Measurements from ENCODE around the gene MADD.

MADD gene

DNA sequence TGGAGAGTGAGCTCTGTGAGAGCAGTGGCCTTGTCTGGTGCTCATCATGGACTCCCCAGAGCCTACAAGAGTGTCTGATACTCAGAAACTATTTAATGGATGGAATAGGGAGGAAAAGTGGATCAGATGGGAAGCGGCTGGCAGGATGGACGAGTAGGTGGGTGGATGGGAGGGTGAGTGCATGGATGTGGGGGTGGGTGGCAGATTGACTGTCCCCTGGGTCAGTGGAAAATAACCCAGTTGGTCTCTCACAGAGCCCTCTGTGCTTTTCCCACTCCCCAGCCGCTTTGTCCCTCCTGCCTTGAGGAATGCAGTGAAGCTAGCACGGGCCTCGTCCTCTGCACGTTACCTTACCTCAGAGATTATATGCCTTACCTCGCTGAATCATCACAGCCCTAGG lies 102.5 kb downstream of the MADD start:
- no peaks in the 10 kb centered on the region for H3K9me3 Mint-ChIP-seq
- H3K4me3 Mint-ChIP-seq: no peak overlapping the region
- H3K27ac Mint-ChIP-seq: peak overlapping the region; percentile 30
- TF ChIP-seq, protein P1, sequence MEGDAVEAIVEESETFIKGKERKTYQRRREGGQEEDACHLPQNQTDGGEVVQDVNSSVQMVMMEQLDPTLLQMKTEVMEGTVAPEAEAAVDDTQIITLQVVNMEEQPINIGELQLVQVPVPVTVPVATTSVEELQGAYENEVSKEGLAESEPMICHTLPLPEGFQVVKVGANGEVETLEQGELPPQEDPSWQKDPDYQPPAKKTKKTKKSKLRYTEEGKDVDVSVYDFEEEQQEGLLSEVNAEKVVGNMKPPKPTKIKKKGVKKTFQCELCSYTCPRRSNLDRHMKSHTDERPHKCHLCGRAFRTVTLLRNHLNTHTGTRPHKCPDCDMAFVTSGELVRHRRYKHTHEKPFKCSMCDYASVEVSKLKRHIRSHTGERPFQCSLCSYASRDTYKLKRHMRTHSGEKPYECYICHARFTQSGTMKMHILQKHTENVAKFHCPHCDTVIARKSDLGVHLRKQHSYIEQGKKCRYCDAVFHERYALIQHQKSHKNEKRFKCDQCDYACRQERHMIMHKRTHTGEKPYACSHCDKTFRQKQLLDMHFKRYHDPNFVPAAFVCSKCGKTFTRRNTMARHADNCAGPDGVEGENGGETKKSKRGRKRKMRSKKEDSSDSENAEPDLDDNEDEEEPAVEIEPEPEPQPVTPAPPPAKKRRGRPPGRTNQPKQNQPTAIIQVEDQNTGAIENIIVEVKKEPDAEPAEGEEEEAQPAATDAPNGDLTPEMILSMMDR (IDR thresholded peaks at IDR 0.05): no peak
- H3K36me3 Mint-ChIP-seq (ENCODE audit: low read depth): no peaks in the 10 kb centered on the region
- H3K4me1 Mint-ChIP-seq: peaks cover 22% of the 10 kb centered on the region
- DNase-seq: no peak
- peaks cover 17% of the 10 kb centered on the region for H3K27me3 Mint-ChIP-seq (ENCODE audit: low read depth, poor library complexity)

DNA sequence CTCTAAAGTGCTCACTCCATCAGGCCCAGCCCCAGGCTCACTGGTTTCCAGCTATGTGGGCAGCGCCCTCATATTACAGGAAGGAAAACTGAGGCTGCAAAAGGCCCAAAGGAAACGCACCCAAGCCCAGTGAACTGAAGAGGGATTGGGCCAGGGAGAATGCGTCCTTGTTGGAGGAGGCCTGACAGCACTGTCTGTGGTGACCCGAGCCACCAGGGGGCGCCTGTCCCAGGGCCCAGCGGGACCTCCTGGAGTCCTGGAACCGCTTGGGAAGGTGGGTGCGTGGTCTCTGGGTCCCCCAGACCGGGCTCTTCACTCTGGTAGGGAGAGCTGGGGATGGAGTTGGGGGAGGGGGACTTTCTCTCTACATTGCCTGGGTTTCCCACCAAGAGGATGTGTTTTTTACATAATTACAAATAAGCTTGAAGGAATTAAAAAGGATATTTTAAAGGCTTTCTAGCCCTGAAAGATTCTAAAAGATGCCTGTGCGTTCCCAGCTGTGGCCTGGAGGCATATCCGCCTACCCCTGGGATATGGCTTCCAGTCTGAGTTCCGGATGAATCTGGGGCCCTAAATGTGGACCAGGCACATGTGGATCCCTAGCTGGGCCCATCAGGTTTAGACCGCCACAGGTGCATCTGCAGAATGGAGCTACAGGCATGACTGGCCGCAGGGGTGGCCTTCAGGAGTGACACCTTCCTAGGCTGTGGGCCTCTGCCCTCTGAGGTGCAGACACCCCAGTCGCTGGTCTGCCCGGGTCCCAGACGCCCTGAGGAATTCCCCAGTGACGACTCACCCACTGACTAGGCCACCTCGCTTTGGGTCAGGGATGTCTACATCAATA lies 104.2 kb downstream of the MADD start:
- H3K36me3 Mint-ChIP-seq (ENCODE audit: low read depth): no peaks in the 10 kb centered on the region
- H3K4me1 Mint-ChIP-seq: peaks cover 28% of the 10 kb centered on the region
- TF ChIP-seq, protein P1 (IDR thresholded peaks at IDR 0.05): peak; percentile 96
- peaks cover 10% of the 10 kb centered on the region for H3K27me3 Mint-ChIP-seq (ENCODE audit: low read depth, poor library complexity)
- H3K4me3 Mint-ChIP-seq: no peak overlapping the region
- no peaks in the 10 kb centered on the region for H3K9me3 Mint-ChIP-seq
- DNase-seq: peak; percentile 92
- H3K27ac Mint-ChIP-seq: no peak overlapping the region

DNA sequence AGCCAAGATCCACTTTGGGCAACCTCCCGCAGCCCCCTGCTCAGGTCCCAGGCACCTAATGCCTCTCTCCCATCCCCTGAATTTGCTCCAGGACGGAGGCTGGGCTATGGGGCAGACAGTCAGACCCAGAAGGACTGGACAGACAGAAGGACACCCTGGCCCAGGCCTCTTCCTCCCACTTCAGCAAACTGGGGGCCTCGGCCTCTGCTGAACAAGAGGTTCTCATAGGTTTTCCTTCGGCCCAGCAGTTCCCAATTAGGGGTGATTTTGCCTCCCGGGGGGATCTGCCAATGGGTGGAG lies 104.7 kb downstream of the MADD start:
- Mint-ChIP-seq H3K27me3 (ENCODE audit: low read depth, poor library complexity) (peaks cover 4% of the 10 kb centered on the region), H3K27ac (no peak overlapping the region), H3K4me3 (no peak overlapping the region), H3K36me3 (ENCODE audit: low read depth) (no peaks in the 10 kb centered on the region), H3K9me3 (no peaks in the 10 kb centered on the region), H3K4me1 (peaks cover 28% of the 10 kb centered on the region)
- no peak for DNase-seq
- TF ChIP-seq, protein P1 (IDR thresholded peaks at IDR 0.05): no peak

- no peak for DNase-seq
- no peaks in the 10 kb centered on the region for H3K9me3 Mint-ChIP-seq
- no peaks in the 10 kb centered on the region for H3K36me3 Mint-ChIP-seq (ENCODE audit: low read depth)
- TF ChIP-seq, protein P1 (IDR thresholded peaks at IDR 0.05): no peak
- H3K4me3 Mint-ChIP-seq: no peak overlapping the region
- H3K4me1 Mint-ChIP-seq: peaks cover 28% of the 10 kb centered on the region
- H3K27ac Mint-ChIP-seq: no peak overlapping the region
- peaks cover under 1% of the 10 kb centered on the region for H3K27me3 Mint-ChIP-seq (ENCODE audit: low read depth, poor library complexity)
Measured at GRCh38 chr11:47375020-47375419, 105.1 kb downstream of the MADD start.

DNA sequence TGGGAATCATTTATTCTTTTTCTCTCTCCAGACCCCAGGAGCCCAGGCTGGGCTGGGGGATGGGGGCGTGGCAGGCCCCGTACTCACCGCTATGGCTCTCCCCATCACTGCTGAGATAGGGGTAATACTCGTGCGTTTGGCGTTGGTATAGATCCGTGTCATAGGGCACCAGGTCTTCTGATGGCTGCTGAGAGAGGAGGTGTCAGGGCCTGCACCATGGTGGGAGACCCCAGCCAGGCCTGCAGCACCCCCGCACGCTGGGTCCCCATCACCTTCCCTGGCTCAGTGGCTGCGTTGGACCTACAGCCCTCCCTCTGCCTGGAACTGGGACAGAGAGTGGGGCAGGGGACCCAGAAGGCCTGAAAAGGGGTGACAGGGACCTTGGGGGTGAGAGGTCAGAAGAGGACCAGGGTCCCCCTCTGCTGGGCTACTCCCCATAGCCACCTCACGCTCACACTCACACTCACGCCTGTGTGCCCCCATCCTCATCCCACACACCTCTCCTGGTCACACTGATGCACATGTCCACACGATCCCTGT lies 105.7 kb downstream of the MADD start:
- no peak for DNase-seq
- TF ChIP-seq, protein P1 (IDR thresholded peaks at IDR 0.05): no peak
- peak overlapping the region; percentile 23 for H3K27ac Mint-ChIP-seq
- peaks cover 28% of the 10 kb centered on the region for H3K4me1 Mint-ChIP-seq
- no peaks in the 10 kb centered on the region for H3K36me3 Mint-ChIP-seq (ENCODE audit: low read depth)
- no peaks in the 10 kb centered on the region for H3K9me3 Mint-ChIP-seq
- H3K27me3 Mint-ChIP-seq (ENCODE audit: low read depth, poor library complexity): no peaks in the 10 kb centered on the region
- H3K4me3 Mint-ChIP-seq: no peak overlapping the region

DNA sequence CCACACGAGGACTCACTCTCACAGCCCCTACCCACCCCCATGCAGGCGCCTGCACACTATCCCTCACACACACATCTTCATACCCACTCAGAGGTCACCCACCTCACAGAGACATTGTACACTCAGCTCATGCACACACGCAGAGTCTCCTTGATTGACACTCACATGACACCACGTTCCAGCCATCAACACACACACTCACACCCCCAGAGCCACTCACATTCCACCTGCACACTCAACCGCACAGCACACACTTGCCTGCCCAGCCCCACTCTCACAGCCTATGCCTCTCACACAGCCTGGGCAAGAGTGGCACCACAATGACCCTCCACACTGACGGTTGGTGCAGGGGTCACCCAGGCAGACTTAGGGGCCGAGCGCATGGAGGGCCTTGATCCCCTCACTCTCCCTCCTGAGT lies 106.2 kb downstream of the MADD start:
- H3K36me3 Mint-ChIP-seq (ENCODE audit: low read depth): no peaks in the 10 kb centered on the region
- TF ChIP-seq, protein P1 (IDR thresholded peaks at IDR 0.05): no peak
- DNase-seq: no peak
- H3K9me3 Mint-ChIP-seq: no peaks in the 10 kb centered on the region
- H3K4me1 Mint-ChIP-seq: peaks cover 28% of the 10 kb centered on the region
- peak overlapping the region; percentile 23 for H3K27ac Mint-ChIP-seq
- H3K4me3 Mint-ChIP-seq: no peak overlapping the region
- H3K27me3 Mint-ChIP-seq (ENCODE audit: low read depth, poor library complexity): no peaks in the 10 kb centered on the region

All from nephron progenitor cell (in vitro differentiated cells).